SU-DHL-6 (cell line): ENCODE results near the gene SNX25.

Experiments used
- EZH2phosphoT487 ChIP-seq: fragments of 200-600 bp; sonication (generic), shearing (Covaris generic); conservative IDR thresholded peaks from 2 replicates; pipeline ENCODE4 v1.6.1; 2018; ENCODE audit warnings: mild to moderate bottlenecking, antibody characterized with exemption, low read length, moderate library complexity, mixed read lengths
- TF ChIP-seq, protein P1 (sequence below): fragments of 200-600 bp; sonication (generic); IDR thresholded peaks from one replicate; pipeline ENCODE4 v1.5.1; 2017; ENCODE audit warnings: antibody characterized with exemption, mild to moderate bottlenecking, low read length, moderate library complexity; ENCODE audit not compliant: insufficient read depth, poor library complexity, severe bottlenecking

GRCh38 chr4:185351691-185352090, 142.3 kb downstream of the SNX25 start:
- TF ChIP-seq, protein P1, sequence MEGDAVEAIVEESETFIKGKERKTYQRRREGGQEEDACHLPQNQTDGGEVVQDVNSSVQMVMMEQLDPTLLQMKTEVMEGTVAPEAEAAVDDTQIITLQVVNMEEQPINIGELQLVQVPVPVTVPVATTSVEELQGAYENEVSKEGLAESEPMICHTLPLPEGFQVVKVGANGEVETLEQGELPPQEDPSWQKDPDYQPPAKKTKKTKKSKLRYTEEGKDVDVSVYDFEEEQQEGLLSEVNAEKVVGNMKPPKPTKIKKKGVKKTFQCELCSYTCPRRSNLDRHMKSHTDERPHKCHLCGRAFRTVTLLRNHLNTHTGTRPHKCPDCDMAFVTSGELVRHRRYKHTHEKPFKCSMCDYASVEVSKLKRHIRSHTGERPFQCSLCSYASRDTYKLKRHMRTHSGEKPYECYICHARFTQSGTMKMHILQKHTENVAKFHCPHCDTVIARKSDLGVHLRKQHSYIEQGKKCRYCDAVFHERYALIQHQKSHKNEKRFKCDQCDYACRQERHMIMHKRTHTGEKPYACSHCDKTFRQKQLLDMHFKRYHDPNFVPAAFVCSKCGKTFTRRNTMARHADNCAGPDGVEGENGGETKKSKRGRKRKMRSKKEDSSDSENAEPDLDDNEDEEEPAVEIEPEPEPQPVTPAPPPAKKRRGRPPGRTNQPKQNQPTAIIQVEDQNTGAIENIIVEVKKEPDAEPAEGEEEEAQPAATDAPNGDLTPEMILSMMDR, result no peak
- TF ChIP-seq EZH2phosphoT487, result no peak
